ENCODE measurements around the gene HECW1. TPM values are rescaled to one million over a fixed set of nuclear protein-coding genes. Genes with fewer than 3 reads are reported as not detected.
A peak's percentile ranks its signal among the peaks of the same experiment; 100 is the strongest.

HECW1 gene
- total RNA-seq, 1 donor from 2014 or later = 0.40 TPM

- ATAC-seq = no peak
These were observed 399.5 kb downstream of the HECW1 start for GRCh38 chr7:43511769-43512515.

GRCh38 chr7:43513251-43513650, 400.8 kb downstream of the HECW1 start:
- ATAC-seq = no peak

DNA sequence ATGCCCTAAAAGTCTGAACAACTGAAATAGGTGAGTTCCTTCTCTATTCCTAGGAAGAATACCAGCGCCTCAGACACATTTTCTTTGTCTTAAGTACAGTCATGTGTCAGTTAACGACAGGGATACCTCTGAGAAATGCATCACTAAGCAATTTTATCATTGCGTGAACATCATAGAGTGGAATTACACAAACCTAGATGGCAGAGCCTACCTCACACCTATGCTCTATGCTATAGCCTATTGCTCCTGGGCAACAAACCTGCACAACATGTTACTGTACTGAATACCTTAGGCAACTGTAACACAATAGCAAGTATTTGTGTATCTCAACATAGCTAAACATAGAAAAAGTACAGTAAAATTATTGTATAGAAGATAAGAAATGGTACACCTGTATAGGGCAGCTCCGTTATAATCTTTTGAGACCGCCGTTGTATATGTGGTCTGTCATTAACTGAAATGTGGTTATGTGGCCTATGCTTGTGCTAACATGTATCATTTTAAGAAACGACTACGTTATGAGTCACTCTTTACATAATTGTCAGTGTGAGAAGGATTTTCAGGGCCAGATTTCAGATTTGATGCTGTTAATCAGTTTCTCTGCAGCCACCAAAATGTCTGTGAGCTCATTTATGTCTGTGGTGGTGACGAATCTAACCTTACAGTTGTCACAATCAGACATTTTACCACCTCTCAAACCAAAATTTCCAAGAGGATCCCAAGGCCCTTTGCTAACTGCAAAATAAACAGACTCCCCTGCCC, 404.3 kb downstream of the HECW1 start:
- peak; percentile 91 for ATAC-seq

DNA sequence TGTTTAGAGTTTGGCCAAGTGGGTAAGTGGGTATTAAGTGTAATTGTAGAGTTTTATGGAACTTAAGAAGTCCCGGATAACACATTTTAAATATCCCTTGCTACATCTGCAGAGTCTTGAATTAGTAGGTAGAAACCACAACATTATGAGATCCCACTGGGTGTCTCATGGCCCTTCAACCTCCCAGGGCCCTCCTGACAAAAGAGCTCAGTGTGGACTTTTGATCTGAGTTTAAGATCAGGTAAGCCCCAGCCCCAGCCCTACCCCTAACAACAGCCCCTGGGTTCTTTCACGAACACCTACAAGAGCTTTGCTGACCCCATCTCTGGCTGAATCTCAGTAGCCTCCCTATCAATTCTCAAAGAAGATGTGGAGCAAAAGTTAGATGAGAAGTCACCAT, 405.0 kb downstream of the HECW1 start:
- no peak for ATAC-seq

GRCh38 chr7:43520201-43520600, 407.8 kb downstream of the HECW1 start:
- no peak for ATAC-seq

- peak; percentile 91 for ATAC-seq
These were observed 410.1 kb downstream of the HECW1 start for GRCh38 chr7:43522406-43523156.

GRCh38 chr7:43528576-43529354, 416.3 kb downstream of the HECW1 start:
- no peak for ATAC-seq

DNA sequence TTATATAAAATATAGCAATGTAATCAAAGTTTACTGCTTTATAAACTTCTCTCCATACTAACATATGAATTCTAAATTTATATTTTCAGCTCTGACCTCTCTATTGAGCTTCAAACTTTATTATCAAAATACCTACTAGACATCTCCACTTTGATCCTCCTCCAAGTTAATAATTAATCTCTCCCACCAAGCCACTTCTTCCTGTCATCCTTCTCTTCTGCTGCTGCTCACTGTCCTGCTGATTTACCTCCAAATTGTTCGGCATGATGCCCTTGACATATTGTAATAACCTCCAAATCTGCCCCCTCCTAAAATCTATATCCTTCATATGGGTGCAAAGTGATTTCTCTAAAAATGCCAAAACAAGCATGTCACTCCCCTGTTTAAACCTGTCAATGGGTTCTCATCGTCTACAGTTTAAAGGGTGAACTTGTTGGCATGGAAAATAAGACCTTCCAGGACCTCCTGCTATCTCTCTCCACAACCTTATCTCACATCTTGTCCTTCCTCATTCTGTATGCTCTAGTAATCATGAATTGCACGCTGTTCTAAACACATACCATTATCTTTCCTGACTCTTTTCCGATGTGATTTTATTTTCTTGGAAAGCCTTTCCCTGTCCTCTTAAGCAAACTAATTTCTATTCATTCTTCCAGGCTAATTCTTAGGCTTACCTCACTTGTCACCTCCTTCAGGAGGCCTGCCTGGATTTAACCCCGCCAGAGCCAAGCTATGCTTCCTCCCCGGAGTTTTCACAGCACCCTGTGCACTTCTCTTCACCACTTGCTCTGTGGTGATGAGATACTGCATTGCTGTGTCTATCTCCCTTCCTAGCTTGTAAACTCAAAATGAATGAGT, 418.3 kb downstream of the HECW1 start:
- ATAC-seq = no peak

DNA sequence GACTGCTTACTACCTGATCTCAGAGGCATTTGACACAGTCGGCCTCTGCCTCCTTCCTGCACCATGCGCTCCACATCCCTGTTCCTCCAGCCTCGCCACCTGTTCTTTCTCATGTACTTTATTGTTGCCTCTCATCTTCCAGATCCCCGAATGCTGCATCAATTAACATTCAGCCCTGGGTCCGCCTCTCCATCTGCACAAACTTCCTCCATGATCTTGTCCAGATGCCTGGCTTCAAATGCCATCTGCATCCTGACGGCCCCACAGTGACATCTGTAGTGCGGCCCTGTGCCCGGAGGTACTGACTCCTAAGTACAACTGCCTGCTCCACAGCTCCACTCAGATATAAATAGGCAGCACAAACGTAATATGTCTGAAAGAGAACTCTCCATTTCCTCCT, 419.3 kb downstream of the HECW1 start:
- no peak for ATAC-seq

GRCh38 chr7:43533801-43534479, 421.5 kb downstream of the HECW1 start:
- ATAC-seq = no peak

- ATAC-seq = no peak
These were observed 422.6 kb downstream of the HECW1 start for GRCh38 chr7:43535031-43535451.

- ATAC-seq = peak; percentile 13
These were observed 423.6 kb downstream of the HECW1 start for GRCh38 chr7:43535810-43536585.

GRCh38 chr7:43536773-43537172, 424.3 kb downstream of the HECW1 start:
- ATAC-seq = no peak

GRCh38 chr7:43537765-43538403, 425.4 kb downstream of the HECW1 start:
- no peak for ATAC-seq

DNA sequence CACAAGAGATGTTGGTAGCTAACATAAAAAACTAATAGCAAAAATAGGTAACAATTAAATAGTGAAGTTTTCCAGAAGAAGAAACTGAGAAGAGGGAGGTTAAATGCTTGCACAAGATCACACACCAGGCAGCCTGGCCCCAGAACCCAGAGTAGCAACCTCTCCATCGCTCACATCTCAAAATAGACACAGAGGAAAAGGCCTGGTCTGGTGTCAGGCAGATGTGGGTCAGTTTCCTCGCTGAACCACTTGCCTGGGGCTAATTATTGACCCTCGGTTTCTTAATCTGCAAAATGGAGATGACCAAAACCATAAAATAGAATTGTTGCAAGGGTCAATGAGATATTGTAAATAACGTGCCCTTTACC, 425.9 kb downstream of the HECW1 start:
- no peak for ATAC-seq

DNA sequence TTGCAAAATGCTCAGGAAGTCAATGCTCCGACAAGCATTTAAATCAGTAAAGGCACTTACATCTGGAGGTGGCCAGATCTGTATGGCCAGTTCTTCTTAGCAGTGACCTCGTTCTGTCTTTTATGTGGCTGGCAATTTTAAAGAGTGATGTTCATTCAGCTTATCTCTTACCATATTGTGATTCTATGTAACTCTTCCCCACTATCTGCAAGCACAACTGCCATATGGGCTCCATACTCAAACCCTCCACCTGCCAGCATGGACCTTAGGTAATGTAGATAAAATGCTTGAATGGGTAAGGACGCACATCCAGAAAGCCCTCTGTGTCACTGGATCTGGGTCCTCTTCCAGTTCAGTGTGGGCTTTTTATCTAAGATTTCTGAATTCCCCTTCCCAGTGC, 428.0 kb downstream of the HECW1 start:
- no peak for ATAC-seq

DNA sequence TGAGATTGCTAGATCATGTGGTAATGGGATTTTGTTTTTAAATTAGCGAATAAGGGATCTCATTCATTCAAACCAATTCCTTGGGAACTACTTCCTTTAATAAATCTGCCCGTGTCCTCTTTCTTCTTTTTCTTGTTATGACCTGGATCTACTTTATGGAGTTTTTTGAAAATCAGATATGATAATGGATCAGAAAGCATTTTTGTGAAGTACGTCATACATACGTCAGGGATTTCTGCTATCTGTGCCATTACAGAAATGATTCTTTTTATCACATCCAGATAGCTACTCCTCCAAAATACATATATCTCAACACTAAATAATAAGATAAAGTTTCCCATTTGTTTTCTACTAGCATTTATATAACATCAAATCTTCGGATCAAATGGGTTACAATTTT, 430.3 kb downstream of the HECW1 start:
- ATAC-seq = no peak

DNA sequence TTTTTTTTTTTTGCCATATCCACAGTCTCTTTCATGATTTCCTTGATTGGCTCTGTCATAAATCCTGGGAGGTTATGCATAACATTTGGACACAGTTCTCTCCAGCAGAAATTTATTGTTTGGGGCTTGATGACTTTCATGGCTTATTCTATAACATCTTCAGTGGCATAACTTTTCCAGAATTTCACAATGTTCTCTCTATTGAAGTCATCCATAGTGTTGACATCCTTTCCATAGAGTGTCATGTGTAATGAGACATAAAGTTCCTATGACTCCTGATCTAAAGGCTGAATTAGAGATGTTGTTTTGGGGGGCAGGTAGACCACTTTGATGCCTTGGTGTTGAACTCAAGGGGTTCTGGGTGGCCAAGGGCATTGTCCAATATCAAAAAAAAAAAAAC, 433.8 kb downstream of the HECW1 start:
- ATAC-seq = no peak

DNA sequence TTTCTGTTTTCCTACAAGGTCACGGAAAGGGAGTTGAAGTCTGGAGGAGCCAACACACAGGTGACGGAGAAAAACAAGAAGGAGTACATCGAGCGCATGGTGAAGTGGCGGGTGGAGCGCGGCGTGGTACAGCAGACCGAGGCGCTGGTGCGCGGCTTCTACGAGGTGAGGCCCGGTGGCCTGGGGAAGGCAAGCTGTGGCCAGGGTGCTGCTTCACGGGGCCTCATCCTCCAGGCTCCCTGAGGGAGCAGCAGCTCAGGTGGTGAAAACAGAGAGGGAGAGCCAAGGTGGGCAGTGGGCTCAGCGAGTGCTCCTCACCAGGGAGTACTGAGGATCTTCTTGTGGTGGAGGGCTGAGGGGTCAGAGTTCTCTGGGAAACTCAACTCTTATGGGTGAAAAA, 438.0 kb downstream of the HECW1 start:
- no peak for ATAC-seq

DNA sequence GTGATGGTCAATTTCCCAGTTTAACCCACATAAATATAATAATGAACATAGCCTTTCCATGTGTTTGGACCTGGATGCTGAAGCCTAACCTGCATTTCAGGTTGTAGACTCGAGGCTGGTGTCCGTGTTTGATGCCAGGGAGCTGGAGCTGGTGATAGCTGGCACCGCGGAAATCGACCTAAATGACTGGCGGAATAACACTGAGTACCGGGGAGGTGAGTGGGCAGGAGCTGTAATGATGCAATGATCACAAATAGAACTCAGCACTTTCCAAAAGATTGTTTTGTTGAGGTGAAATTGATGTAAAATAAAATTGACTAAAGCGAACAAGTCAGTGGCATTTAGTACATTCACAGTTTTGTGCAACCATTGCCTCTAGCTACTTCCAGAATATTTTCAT, 439.7 kb downstream of the HECW1 start:
- ATAC-seq = no peak

Measured in esophagus mucosa (tissue), 1 donor.